ENCODE measurements around the gene NAT14. TPM values are rescaled to one million over a fixed set of nuclear protein-coding genes. Genes with fewer than 3 reads are reported as not detected.

Gene NAT14
- total RNA-seq, 1 donor from 2014 or later = 33.1 TPM

DNA sequence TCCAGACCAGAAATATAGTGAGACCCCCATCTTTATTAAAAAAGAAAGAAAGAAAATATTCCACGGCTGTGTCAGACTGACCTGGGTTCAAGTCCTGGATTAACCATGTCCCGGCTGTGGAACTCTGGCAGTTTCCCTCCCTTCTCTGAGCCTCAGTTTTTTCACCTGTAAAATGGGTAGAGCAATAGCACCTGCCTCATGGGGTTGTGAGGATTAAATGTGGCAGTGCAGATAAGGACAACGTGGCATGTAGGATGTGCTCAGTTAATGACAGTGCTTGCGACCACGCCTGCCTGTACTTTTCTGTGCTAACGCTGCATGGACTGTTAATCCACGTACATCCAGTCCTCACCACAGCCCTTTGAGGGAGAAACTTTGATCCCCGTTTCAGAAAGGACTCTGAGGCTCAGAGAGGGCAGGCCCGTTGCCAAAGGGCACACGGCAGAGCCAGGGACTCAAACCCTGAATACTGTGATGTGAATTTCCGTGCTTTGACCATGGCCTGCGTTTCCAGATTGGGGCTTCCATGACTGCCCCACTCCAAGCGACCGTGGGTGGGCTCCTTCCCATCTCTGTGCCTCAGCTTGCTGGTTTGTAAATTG lies 35.8 kb downstream of the NAT14 start:
- H3K27ac Mint-ChIP-seq (ENCODE audit: unreplicated experiment) = no peak overlapping the region
- TF ChIP-seq, protein P1, sequence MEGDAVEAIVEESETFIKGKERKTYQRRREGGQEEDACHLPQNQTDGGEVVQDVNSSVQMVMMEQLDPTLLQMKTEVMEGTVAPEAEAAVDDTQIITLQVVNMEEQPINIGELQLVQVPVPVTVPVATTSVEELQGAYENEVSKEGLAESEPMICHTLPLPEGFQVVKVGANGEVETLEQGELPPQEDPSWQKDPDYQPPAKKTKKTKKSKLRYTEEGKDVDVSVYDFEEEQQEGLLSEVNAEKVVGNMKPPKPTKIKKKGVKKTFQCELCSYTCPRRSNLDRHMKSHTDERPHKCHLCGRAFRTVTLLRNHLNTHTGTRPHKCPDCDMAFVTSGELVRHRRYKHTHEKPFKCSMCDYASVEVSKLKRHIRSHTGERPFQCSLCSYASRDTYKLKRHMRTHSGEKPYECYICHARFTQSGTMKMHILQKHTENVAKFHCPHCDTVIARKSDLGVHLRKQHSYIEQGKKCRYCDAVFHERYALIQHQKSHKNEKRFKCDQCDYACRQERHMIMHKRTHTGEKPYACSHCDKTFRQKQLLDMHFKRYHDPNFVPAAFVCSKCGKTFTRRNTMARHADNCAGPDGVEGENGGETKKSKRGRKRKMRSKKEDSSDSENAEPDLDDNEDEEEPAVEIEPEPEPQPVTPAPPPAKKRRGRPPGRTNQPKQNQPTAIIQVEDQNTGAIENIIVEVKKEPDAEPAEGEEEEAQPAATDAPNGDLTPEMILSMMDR (IDR thresholded peaks at IDR 0.05) = no peak
- no peaks in the 10 kb centered on the region for H3K27me3 Mint-ChIP-seq (ENCODE audit: low read depth)
- no peak overlapping the region for H3K4me3 Mint-ChIP-seq (ENCODE audit: unreplicated experiment)
- DNase-seq (ENCODE audit: low spot score) = no peak
- no peaks in the 10 kb centered on the region for H3K36me3 Mint-ChIP-seq (ENCODE audit: low read depth)
- no peaks in the 10 kb centered on the region for H3K9me3 Mint-ChIP-seq (ENCODE audit: low read depth)
- H3K4me1 Mint-ChIP-seq (ENCODE audit: low read depth) = peaks cover 7% of the 10 kb centered on the region

DNA sequence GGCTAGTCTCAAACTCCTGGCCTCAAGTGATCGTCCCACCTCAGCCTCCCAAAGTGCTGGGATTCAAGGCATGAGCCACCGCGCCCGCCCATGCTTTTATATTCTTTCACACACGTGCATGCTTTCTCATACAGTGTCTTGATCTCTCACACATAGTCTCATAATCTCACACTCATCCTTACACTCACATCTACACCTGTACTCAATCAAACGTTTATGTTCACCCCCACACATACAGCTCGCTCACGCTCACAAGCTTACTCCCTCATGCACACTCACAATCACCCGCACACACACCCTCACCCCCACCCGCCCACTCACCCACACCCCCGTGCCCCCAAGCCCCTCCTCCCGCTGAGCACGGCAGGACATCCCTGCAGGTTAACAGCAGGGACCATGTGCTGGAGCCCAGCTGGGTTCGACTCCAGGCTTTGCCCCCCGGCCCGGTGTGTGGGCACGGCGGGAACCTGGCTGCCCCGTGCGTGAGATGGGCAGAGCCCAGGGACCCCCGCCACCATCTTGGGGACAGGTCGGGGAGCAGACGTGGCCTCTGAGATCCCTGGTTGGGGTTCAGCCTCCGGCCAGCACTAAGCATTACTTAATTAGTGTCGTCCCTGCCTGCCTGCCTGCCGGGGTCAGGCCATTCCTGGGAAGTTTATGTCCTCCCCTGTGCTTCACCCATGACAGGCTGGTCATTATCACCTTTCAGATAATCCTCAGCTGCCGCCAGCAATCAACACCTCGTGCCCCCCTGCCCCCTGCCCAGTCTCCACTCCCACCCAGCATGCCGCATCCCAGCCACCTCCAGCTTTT lies 40.5 kb downstream of the NAT14 start:
- H3K36me3 Mint-ChIP-seq (ENCODE audit: low read depth) = no peaks in the 10 kb centered on the region
- H3K4me1 Mint-ChIP-seq (ENCODE audit: low read depth) = peaks cover 3% of the 10 kb centered on the region
- H3K27ac Mint-ChIP-seq (ENCODE audit: unreplicated experiment) = no peak overlapping the region
- no peaks in the 10 kb centered on the region for H3K9me3 Mint-ChIP-seq (ENCODE audit: low read depth)
- no peaks in the 10 kb centered on the region for H3K27me3 Mint-ChIP-seq (ENCODE audit: low read depth)
- DNase-seq (ENCODE audit: low spot score) = no peak
- TF ChIP-seq, protein P1 (IDR thresholded peaks at IDR 0.05) = no peak
- no peak overlapping the region for H3K4me3 Mint-ChIP-seq (ENCODE audit: unreplicated experiment)

DNA sequence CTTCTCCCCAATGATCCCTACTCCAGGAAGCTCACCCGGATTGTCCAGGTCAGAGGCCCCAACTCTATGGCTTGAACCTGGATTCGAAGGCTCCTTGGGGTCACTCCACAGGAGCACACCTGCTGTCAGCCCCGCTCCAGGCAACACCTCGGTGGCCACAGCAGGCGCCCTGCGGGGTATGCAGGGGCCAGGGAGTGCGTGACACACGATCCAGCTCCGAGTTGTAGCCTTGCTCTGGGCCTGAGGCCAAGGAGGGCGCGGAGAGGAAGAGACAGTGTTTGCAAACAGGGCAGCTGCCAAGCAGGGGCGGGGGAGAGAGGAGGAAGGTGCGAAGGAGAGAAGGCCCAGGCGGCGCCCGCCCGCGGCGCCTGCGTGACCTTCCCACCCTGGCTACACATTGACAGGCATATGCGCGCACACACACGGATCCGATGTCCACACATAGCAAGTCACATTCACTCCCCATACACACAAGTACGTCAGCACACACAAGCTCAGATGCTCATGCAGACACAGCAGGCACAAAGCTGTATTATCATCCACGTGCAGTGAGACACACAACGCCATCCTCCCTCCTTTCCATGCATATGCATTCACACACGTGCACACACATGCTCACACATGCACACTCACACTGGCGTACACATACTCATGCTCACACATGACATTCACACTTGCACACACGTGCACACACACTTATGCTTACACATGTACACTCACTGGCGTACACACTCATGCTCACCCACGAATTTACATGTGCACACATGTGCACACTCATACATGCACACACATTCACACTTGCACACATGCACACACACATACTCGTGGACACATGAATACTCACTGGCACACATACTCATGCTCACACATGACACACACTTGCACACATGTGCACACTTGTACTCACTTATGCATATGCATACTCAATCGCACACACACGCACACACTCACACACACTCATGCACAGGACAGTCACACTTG lies 41.5 kb downstream of the NAT14 start:
- Mint-ChIP-seq H3K36me3 (ENCODE audit: low read depth) (no peaks in the 10 kb centered on the region), H3K27ac (ENCODE audit: unreplicated experiment) (no peak overlapping the region), H3K4me3 (ENCODE audit: unreplicated experiment) (no peak overlapping the region), H3K9me3 (ENCODE audit: low read depth) (no peaks in the 10 kb centered on the region), H3K27me3 (ENCODE audit: low read depth) (no peaks in the 10 kb centered on the region), H3K4me1 (ENCODE audit: low read depth) (peaks cover 3% of the 10 kb centered on the region)
- TF ChIP-seq, protein P1 (IDR thresholded peaks at IDR 0.05) = no peak
- no peak for DNase-seq (ENCODE audit: low spot score)

DNA sequence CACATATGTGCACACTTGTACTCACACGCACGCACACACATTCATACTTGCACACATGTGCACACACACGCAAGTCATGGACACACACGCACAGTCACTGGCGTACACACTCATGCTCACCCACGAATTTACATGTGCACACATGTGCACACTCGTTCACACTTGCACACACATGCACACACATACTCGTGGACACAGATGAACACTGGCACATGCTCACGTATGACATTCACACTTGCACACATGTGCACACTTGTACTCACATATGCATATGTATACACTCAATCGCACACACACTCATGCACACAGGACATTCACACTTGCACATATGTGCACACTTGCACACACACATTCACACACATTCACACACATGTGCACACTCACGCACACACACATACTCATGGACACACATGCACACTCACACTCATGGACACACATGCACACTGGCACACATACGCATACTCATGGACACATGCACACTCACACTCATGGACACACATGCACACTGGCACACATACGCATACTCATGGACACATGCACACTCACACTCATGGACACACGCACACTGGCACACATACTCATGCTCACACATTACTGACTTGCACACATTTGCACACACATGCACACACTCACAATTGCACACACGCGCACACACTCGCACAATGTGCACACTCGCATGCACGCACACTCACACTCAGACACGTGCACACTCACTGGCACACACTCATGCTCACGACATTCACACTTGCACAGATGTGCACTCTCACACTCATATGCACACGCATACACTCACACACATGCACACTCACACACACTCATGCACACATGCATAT lies 42.4 kb downstream of the NAT14 start:
- Mint-ChIP-seq H3K27me3 (ENCODE audit: low read depth) (no peaks in the 10 kb centered on the region), H3K9me3 (ENCODE audit: low read depth) (no peaks in the 10 kb centered on the region), H3K4me3 (ENCODE audit: unreplicated experiment) (no peak overlapping the region), H3K36me3 (ENCODE audit: low read depth) (no peaks in the 10 kb centered on the region), H3K4me1 (ENCODE audit: low read depth) (peaks cover 3% of the 10 kb centered on the region), H3K27ac (ENCODE audit: unreplicated experiment) (no peak overlapping the region)
- TF ChIP-seq, protein P1 (IDR thresholded peaks at IDR 0.05) = no peak
- no peak for DNase-seq (ENCODE audit: low spot score)
